Measurements from ENCODE around the gene FCN2. TPM values are rescaled to one million over a fixed set of nuclear protein-coding genes. Genes with fewer than 3 reads are reported as not detected.

Gene FCN2
- not detected for total RNA-seq

DNA sequence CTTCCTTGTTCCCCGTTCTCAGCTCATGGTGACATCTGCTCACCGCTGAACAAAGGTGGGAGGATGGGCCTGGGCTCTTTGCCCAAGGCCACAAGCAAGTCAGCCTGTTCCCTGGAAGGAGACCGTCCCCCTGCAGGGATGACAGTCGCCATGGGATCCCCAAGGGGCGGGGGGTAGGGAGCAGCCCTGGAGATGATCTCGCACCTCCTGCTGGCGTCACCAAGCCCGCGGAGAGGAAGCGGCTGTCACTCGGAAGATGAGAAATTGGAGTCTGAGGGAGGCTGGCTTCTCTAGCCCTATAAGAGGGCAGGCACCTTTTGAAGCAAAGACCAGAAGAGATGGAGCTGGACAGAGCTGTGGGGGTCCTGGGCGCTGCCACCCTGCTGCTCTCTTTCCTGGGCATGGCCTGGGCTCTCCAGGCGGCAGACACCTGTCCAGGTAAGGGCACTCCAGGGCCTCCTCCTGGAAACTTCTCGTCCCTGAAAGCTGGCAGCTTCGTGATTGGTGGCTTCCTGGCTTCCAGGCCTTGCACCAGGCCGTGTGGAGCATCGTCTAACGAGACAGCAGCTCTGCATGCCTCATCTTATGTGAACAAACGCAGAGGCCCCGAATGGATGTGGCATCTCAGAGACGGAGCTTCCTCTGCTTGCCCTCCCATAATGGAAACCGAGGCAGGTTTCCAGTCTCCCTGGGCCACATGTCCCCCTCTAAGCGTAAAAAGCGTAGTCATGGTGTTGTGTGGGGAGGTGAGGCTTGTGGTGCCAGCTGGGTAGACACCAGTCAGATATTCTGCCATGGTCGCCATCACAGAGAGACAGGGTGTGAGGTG is at the start of gene FCN2:
FCN2 (plus strand) TSS at position 327 of the 829 bp plus-strand sequence; CDS start at position 339, 12 bp downstream.

DNA sequence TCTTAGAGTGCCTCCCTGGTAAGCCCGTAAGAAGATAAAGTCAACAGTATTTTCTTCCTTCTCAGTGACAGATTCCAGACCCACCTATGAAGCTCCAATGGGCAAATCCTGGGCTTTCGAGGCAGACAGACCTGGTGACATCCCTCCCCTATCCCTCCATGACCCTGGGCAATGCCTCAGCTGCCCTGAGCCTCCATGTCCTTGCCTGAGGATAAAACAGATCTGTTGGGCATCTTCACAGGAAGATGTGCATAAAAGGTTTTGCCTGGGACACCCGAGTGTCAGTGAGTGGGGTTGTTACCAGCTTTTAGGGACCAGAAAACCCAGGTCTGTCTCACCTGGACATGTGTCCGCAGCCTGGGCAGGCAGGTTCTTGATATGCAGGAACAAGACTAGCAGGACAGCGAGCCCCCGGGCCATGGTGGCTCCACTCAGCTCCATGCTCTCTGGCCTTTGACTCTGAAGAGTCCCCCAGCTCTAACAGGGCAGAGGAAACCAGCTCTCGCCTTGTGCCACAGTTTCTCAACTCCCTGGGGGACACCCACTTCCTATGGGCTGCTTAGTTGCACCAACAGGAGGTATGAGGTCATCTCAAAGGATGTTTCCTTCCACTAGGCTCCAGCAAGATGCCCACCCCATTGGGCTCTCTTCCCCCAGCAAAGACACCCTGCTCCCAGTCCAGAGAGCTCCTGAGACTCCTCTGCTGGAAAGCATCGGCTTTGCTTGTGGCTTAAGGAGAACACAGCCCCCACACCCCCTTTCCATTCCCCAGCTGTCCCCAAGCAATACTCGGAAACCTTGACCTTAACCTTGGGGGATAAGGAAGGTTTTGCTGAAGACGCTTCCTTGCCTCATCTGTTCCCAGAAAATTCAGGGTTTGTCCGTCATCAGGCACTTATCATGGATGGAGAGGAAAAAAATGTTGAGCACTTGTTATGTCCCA is 37.1 kb downstream of the FCN2 start, which contains the start of gene FCN1:
FCN1 (minus strand) TSS at position 482 of the 943 bp plus-strand sequence; CDS start at position 441, 41 bp downstream.

Small RNA genes within 50 kb of the gene (small RNA-seq; reads per million reads assigned to genes)
- gene AL603650.1 (ENCODE audit: low replicate concordance) = not detected
- gene MIR3689A (ENCODE audit: low replicate concordance) = not detected
- gene MIR3689B (ENCODE audit: low replicate concordance) = not detected
- not detected for gene MIR3689C (ENCODE audit: low replicate concordance)
- not detected for gene MIR3689D1 (ENCODE audit: low replicate concordance)
- gene MIR3689D2 (ENCODE audit: low replicate concordance) = not detected
- not detected for gene MIR3689E (ENCODE audit: low replicate concordance)
- not detected for gene MIR3689F (ENCODE audit: low replicate concordance)

Other genes starting within 250 kb of the FCN2 start
- gene COL5A1, start 239.0 kb upstream of the FCN2 start, total RNA-seq = 3.4 TPM
- 0.31 TPM for gene FCN1, start 37.1 kb downstream of the FCN2 start, total RNA-seq
- 76.7 TPM for gene OLFM1, start 206.9 kb downstream of the FCN2 start, total RNA-seq